IMR-90 (cell line): ENCODE data around the gene CADM1. TPM values are rescaled to one million over a fixed set of nuclear protein-coding genes. Genes with fewer than 3 reads are reported as not detected.
A peak's percentile ranks its signal among the peaks of the same experiment; 100 is the strongest.

Source experiments
- ATAC-seq: fragments of 200-7000 bp; cut with Tn5 transposase; 2 replicates; pipeline ENCODE4 v1.9.1; 2020; ENCODE audit warnings: low read depth, mild to moderate bottlenecking, moderate library complexity
- BruUV-seq: library from RNA; stranded (reverse); fragments of 400-500 nt; replicated peaks from 2 replicates; lab custom pipeline; 2021; lab: Mats Ljungman, UMichigan
- CTCF ChIA-PET: fragments of 300-600 bp; formaldehyde crosslinking; extraction: SDS; loops from one replicate; lab custom pipeline; 2021; ENCODE audit warnings: antibody characterized with exemption; lab: Yijun Ruan, JAX
- POLR2A ChIA-PET: fragments of 300-600 bp; sonication (Branson Sonifier 250); formaldehyde crosslinking; loops from one replicate; lab custom pipeline; 2022; ENCODE audit warnings: antibody characterized with exemption; ENCODE audit not compliant: unreplicated experiment; lab: Charles Lee
- DNase-seq: peaks from one replicate; pipeline ENCODE4 v3.0.0; 2013
- H2AFZ ChIP-seq: replicated peaks from 2 replicates; pipeline ENCODE3; 2013; ENCODE audit warnings: low read length, mild to moderate bottlenecking; ENCODE audit not compliant: poor library complexity
- H2AK5ac ChIP-seq: 2 replicates; pipeline ENCODE4 v1.6.1; 2013; ENCODE audit warnings: low read depth, low read length, inconsistent platforms
- H2AK9ac ChIP-seq: replicated peaks from 2 replicates; pipeline ENCODE3; 2013; ENCODE audit warnings: mild to moderate bottlenecking, low read depth, low read length, moderate library complexity; ENCODE audit not compliant: poor library complexity
- H2BK120ac ChIP-seq: 2 replicates; pipeline ENCODE4 v1.6.1; 2013; ENCODE audit warnings: low read depth, low read length, inconsistent platforms
- H2BK15ac ChIP-seq: 3 replicates; pipeline ENCODE4 v1.6.1; 2013; ENCODE audit warnings: low read depth, low read length, inconsistent platforms
- H2BK20ac ChIP-seq: 2 replicates; pipeline ENCODE4 v1.6.1; 2013; ENCODE audit warnings: low read depth, mild to moderate bottlenecking, inconsistent platforms, low read length, moderate library complexity
- H2BK5ac ChIP-seq: 2 replicates; pipeline ENCODE4 v1.6.1; 2013; ENCODE audit warnings: mild to moderate bottlenecking, low read depth, low read length, inconsistent platforms; ENCODE audit not compliant: poor library complexity, severe bottlenecking
- H3K14ac ChIP-seq: replicated peaks from 2 replicates; pipeline ENCODE4 v1.6.1; 2013; ENCODE audit warnings: low read depth, low read length, inconsistent platforms
- H3K18ac ChIP-seq: 2 replicates; pipeline ENCODE4 v1.6.1; 2013; ENCODE audit warnings: low read depth, low read length, control low read depth
- H3K23ac ChIP-seq: 2 replicates; pipeline ENCODE4 v1.6.1; 2013; ENCODE audit warnings: low read depth, low read length, inconsistent platforms
- H3K27ac ChIP-seq: 2 replicates; pipeline ENCODE4 v1.5.1; 2013; ENCODE audit warnings: mild to moderate bottlenecking, control low read depth, low read length; ENCODE audit not compliant: insufficient read depth
- H3K27me3 ChIP-seq: 2 replicates; pipeline ENCODE4 v1.6.1; 2013; ENCODE audit warnings: low read length; ENCODE audit not compliant: control insufficient read depth, insufficient read depth
- H3K36me3 ChIP-seq: 2 replicates; pipeline ENCODE4 v1.6.1; 2013; ENCODE audit warnings: low read length, mixed read lengths; ENCODE audit not compliant: control insufficient read depth, insufficient read depth
- H3K4ac ChIP-seq: 2 replicates; pipeline ENCODE4 v1.6.1; 2013; ENCODE audit warnings: low read depth, low read length, inconsistent platforms
- H3K4me1 ChIP-seq: 2 replicates; pipeline ENCODE4 v1.6.1; 2013; ENCODE audit warnings: low read length, mixed read lengths; ENCODE audit not compliant: control insufficient read depth, insufficient read depth
- H3K4me2 ChIP-seq: 2 replicates; pipeline ENCODE4 v1.6.1; 2013; ENCODE audit warnings: low read depth, mild to moderate bottlenecking, control low read depth, low read length, moderate library complexity
- H3K4me3 ChIP-seq: 2 replicates; pipeline ENCODE4 v1.5.1; 2013; ENCODE audit warnings: low read depth, mild to moderate bottlenecking, control low read depth, low read length, moderate library complexity; ENCODE audit not compliant: insufficient read depth
- H3K56ac ChIP-seq: 2 replicates; pipeline ENCODE4 v1.6.1; 2013; ENCODE audit warnings: low read length, inconsistent platforms; ENCODE audit not compliant: insufficient read depth; ENCODE audit errors: extremely low read depth
- H3K79me1 ChIP-seq, 2 experiments: 2 replicates each; pipeline ENCODE4 v1.6.1; 2013; ENCODE audit warnings: low read length in 2 of 2, inconsistent platforms in 1 of 2, low read depth in 1 of 2
- H3K9ac ChIP-seq: 2 replicates; pipeline ENCODE4 v1.6.1; 2013; ENCODE audit warnings: low read depth, low read length, control low read depth
- H3K9me1 ChIP-seq: 2 replicates; pipeline ENCODE4 v1.6.1; 2013; ENCODE audit warnings: low read length, inconsistent platforms; ENCODE audit not compliant: insufficient read depth
- H3K9me3 ChIP-seq: 2 replicates; pipeline ENCODE4 v1.6.1; 2013; ENCODE audit warnings: low read length; ENCODE audit not compliant: control insufficient read depth, insufficient read depth
- H4K20me1 ChIP-seq: 2 replicates; pipeline ENCODE4 v1.6.1; 2013; ENCODE audit warnings: low read length, inconsistent platforms; ENCODE audit not compliant: insufficient read depth
- H4K5ac ChIP-seq: 2 replicates; pipeline ENCODE4 v1.6.1; 2013; ENCODE audit warnings: mild to moderate bottlenecking, low read depth, low read length, control low read depth
- H4K8ac ChIP-seq, 2 experiments: 2 replicates each; pipeline ENCODE4 v1.6.1; 2013; ENCODE audit warnings: low read depth in 2 of 2, low read length in 2 of 2, control low read depth in 1 of 2, inconsistent platforms in 1 of 2
- H4K91ac ChIP-seq: 2 replicates; pipeline ENCODE4 v1.6.1; 2013; ENCODE audit warnings: low read depth, low read length, inconsistent platforms; ENCODE audit not compliant: insufficient read depth
- BHLHE40 ChIP-seq: fragments of 150-350 bp; IDR thresholded peaks from 2 replicates; pipeline ENCODE4 v1.6.1; 2016; ENCODE audit warnings: mild to moderate bottlenecking, low read depth, low read length
- CEBPB ChIP-seq: IDR thresholded peaks from 2 replicates; pipeline ENCODE4 v1.6.1; 2012; ENCODE audit warnings: low read depth, low read length, improper control_type of control experiment
- MAZ ChIP-seq: IDR thresholded peaks from 2 replicates; pipeline ENCODE4 v1.6.1; 2012; ENCODE audit warnings: low read depth, mild to moderate bottlenecking, low read length, improper control_type of control experiment, moderate library complexity, borderline replicate concordance
- RCOR1 ChIP-seq: IDR thresholded peaks from 2 replicates; pipeline ENCODE4 v1.6.1; 2012; ENCODE audit warnings: mild to moderate bottlenecking, low read length, improper control_type of control experiment; ENCODE audit not compliant: insufficient replicate concordance
- WGBS, 2 experiments: methylation state at CpG; one replicate each; pipeline versions ENCODE4 v1.1.5 to v1.1.7; 2013; ENCODE audit warnings: missing lambda C conversion rate in 2 of 2; ENCODE audit not compliant: insufficient read length in 1 of 2; ENCODE audit errors: extremely low coverage in 2 of 2; 5-methylcytosine and 5-hydroxymethylcytosine counted together
- dilution Hi-C: fragments of 300-500 bp; cut with HindIII; formaldehyde crosslinking; loops from one replicate; pipeline ENCODE4 v1.14.3; 2018; ENCODE audit warnings: low sequenced_read_pairs; ENCODE audit not compliant: unreplicated experiment
- in situ Hi-C: fragments of 300-500 bp; cut with MboI; formaldehyde crosslinking; loops from 3 replicates; pipeline ENCODE4 v1.14.3; 2019; ENCODE audit warnings: low sequenced_read_pairs, inconsistent platforms, mixed read lengths
- intact Hi-C: fragments of 100-400 bp; cut with micrococcal nuclease; formaldehyde crosslinking; loops from 2 replicates; pipeline ENCODE4 v1.10.0; 2022
- polyA plus RNA-seq, 3 experiments: library from polyadenylated mRNA; depleted of rRNA; stranded (reverse); fragments of >200 nt; gene quantifications; 2 replicates each; pipeline ENCODE4 v1.2.3, GENCODE V29; 2012; ENCODE audit warnings: low replicate concordance in 1 of 3
- total RNA-seq: library from RNA; depleted of rRNA; stranded (reverse); fragments of >200 nt; gene quantifications from 2 replicates; pipeline ENCODE4 v1.2.3, GENCODE V29; 2012
- TF ChIP-seq, protein P1 (sequence below): conservative IDR thresholded peaks from 2 replicates; pipeline ENCODE4 v1.5.1; 2012; ENCODE audit warnings: mild to moderate bottlenecking, low read depth, low read length, improper control_type of control experiment

The CADM1 gene
- total and polyA plus RNA-seq, 2 of the 4 experiments (the other 2 are of a cell fraction): 28.8 to 77.1 TPM

DNA sequence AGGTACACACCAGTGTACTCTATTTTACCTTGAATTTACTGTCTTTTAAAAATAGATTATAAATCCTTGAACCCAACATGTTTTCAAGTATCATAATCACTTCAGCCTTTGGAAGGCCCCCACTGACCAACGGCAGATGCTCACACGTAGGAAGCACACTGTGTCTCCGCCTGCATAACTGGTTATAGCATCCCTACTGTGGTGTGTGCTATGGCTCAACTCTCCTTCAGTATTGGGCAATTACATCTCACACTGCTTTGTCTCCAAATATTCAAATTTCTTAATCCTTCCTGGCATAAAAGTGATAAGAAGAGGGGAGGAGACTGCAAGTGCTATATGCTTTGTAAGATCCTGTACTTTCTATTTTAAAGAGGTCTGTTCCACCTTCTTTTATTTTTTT is 165.7 kb downstream of the CADM1 start:
- dilution Hi-C loops: no loop called here

More for the DNA sequence above, 165.7 kb downstream of the CADM1 start:
- in situ Hi-C loops (loop anchor here (25.0 kb wide), 1 partner anchor 1349 kb away; no protein-coding TSS in a partner anchor), intact Hi-C loops (loop anchor here (5.0 to 10.0 kb wide), 3 partner anchors 284 to 526 kb away; no protein-coding TSS in a partner anchor)
- Histone ChIP-seq H2AK9ac (no peak overlapping the region), H2AK5ac (peak overlapping the region; percentile 39; the same call in 1 of the 2 replicates), H3K4me1 (no peaks in the 10 kb centered on the region), H3K36me3 (no peaks in the 10 kb centered on the region), H4K91ac (no peak overlapping the region), H3K27me3 (no peaks in the 10 kb centered on the region), H4K20me1 (no peaks in the 10 kb centered on the region), H3K9ac (no peak overlapping the region), H2BK5ac (no peak overlapping the region), H4K8ac (no peak overlapping the region), H3K9me3 (no peaks in the 10 kb centered on the region), H3K4me2 (no peak overlapping the region), H3K79me1 (no peaks in the 10 kb centered on the region), H3K4ac (no peak overlapping the region), H2BK20ac (no peak overlapping the region), H3K27ac (no peak overlapping the region), H3K4me3 (no peak overlapping the region), H3K14ac (no peak overlapping the region), H4K5ac (no peak overlapping the region), H2BK120ac (no peak overlapping the region), H3K56ac (no peak overlapping the region), H2AFZ (no peak overlapping the region), H2BK15ac (no peak overlapping the region), H3K9me1 (no peaks in the 10 kb centered on the region), H3K23ac (no peak overlapping the region), H3K18ac (no peak overlapping the region)
- CTCF ChIA-PET: interaction anchor here (1.4 kb wide), 1 partner anchor 16 kb away, joined by 3 read pairs; no protein-coding TSS in a partner anchor
- TF ChIP-seq RCOR1 (no peak), BHLHE40 (no peak), CEBPB (peak; percentile 70), MAZ (no peak)
- TF ChIP-seq, protein P1, sequence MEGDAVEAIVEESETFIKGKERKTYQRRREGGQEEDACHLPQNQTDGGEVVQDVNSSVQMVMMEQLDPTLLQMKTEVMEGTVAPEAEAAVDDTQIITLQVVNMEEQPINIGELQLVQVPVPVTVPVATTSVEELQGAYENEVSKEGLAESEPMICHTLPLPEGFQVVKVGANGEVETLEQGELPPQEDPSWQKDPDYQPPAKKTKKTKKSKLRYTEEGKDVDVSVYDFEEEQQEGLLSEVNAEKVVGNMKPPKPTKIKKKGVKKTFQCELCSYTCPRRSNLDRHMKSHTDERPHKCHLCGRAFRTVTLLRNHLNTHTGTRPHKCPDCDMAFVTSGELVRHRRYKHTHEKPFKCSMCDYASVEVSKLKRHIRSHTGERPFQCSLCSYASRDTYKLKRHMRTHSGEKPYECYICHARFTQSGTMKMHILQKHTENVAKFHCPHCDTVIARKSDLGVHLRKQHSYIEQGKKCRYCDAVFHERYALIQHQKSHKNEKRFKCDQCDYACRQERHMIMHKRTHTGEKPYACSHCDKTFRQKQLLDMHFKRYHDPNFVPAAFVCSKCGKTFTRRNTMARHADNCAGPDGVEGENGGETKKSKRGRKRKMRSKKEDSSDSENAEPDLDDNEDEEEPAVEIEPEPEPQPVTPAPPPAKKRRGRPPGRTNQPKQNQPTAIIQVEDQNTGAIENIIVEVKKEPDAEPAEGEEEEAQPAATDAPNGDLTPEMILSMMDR: no peak
- no peak; the same call in 1 of the 2 replicates for ATAC-seq
- POLR2A ChIA-PET: no interaction called here
- DNase-seq: no peak
- no CpG with 5 or more reads among the region's 3 CpGs for WGBS, 2 experiments
- BruUV-seq: no TSS peak
